IPS-NIHi7 (cell line): ENCODE data around the gene GLT6D1.

Experiments
- DNase-seq: peaks from one replicate; pipeline ENCODE4 v3.0.0; 2012; ENCODE audit warnings: mixed read lengths; ENCODE audit errors: extremely low spot score

Gene GLT6D1

DNA sequence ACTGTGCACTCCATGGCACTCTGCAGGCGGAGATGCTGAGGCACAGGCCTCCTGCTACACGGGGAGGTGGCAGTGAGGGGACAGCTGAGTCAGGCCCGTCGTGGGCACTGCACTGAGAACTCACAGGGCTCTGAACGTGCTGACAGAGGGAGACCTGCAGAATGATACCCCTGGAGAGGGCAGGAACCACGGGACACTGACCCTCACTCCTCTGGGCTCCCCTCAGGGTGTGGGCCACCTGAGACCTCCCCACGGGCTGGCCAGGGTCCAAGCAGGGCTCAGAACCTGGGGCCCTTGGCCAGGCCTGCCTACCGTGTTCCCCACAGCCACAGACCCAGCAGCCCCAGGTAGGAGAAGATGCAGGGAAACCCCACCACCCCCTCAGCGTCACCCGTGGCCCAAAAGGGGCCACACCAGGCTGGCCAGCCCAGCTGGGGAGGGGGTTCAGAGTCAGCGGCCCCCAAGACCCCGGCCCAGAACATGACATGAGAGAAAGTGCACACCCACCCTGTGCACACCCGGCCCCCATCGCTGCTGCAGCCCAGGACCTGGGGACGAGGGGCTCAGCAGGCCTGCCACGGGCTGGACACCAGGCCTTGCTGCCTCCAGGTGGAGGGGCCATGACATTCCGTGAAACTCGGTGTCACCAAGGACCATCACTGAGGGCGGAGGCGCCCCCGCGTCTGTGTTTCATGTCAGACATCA is 30.9 kb downstream of the GLT6D1 start:
- DNase-seq, result no peak

DNA sequence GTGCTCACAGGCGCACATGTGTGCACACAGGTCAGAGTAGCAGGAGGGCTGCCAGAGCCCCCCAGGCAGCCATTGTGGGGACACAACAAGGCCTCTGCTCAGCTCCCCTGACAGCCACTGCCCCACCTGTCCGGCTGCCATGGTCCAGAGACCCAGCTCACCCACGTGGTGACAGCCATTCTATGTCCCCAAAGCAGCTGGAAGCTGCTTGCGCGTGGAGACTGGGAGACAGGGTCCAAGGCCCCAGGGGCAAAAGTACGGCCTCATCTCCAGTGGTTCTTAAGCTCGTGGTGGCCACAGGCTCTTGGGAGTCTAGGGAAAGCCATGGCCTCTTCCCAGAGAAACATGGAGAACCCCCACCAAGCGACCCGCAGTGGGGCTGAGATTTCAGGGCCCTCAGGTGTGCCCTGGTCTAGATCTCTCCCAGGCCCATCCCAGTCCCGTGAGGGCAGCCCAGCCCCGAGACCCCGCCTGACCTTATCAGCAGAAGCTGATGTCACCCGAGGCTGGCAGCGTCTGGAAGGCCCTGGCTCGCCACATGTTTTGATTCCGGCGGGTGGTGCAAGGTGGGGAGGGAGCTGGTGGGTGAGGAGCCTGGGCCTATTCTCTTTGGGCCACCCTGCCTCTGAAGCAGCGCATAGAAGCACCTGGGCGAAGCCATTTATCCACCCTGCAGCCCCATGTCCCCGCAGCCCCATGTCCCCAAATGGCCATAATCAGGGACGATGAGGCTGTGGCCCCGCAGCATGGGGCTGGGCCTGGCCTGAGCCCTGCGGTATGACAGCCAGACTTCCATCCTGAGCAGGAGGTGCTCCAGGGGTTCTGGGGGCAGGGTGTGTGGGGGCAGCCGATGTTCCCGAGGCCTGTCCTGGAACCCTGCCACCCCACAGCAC is 31.7 kb downstream of the GLT6D1 start:
- no peak for DNase-seq

DNA sequence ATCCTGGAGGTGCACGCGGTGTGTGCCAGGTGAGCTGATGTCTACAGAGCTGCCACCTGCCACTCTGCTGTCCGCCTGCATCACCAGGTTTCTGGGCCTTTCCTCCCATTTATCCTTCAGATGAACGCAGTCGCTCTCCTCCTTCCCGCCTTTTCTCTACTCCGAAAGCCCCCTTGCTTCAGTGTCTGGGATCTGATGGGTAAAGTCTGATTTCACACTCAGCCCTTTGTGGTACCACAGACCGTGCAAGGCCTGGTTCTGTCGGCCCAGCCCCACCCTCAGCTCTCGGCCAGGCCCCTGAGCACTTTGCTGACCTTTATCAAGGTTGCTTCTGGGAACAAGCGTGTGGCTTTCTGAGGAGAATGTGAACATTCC is 32.5 kb downstream of the GLT6D1 start:
- no peak for DNase-seq

DNA sequence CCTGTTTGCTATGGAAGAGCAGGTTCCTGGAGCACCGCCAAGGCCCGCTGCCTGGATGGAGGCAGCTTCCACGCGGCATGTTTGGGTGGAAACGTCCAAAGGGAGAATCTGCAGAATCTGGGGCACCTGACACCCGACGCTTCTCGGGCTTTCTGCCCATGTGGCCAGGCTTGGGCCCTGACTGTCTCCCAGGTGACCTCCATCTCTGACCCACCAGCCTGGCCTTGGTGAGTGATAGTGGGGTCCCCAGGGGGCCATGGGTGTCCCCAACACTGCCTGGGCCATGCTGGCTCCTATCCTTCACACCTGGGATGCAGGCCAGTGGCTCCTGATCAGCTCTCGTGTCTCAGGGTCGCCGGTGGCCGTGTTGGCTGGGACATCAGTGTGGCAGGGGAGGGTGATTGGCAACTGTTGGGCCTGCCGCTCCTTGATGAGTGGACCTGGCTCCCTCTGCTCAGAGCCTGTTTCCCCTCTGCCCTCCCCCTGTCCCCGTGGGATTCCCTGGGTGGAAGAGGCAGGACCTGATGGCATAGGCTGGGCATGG is 34.0 kb downstream of the GLT6D1 start:
- DNase-seq, result no peak

DNA sequence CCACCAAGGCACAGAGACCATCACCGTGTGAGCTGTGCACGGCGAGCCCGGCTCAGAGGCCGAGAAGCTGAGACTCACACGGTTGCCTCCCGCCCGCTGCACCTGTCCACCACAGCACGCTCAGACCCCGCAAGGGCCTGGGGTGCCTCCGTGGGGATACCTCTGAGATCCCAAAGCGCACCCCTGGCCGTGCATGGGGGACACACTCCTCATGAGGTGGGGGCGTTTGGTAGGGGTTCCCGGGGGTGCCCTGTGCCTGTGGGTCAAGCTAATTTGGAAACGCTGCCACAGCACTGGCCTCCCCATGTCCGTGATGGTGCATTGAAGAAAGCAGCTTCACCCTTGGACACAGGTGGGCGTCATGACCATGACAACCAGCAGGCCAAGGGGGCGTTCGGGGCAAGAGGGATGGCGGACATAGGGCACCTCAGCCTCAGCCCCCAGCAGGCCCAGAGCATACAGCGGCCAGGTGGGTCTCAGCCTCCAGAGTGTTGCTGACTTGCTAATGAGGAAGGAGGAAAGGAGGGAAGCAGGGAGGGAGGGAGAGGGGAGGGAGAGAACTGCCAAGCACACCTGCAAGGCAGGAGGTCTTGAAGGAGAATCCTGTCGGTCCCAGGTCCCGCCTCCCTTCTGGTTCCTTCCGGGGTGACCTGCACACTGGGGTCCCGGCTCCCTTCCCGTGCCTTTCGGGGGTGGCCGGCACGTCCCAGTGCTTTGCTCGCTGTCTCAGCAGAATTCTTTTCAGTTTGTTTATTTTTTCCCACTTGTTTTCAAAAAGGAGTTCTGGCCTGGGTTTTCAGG is 34.7 kb downstream of the GLT6D1 start:
- DNase-seq, result no peak

DNA sequence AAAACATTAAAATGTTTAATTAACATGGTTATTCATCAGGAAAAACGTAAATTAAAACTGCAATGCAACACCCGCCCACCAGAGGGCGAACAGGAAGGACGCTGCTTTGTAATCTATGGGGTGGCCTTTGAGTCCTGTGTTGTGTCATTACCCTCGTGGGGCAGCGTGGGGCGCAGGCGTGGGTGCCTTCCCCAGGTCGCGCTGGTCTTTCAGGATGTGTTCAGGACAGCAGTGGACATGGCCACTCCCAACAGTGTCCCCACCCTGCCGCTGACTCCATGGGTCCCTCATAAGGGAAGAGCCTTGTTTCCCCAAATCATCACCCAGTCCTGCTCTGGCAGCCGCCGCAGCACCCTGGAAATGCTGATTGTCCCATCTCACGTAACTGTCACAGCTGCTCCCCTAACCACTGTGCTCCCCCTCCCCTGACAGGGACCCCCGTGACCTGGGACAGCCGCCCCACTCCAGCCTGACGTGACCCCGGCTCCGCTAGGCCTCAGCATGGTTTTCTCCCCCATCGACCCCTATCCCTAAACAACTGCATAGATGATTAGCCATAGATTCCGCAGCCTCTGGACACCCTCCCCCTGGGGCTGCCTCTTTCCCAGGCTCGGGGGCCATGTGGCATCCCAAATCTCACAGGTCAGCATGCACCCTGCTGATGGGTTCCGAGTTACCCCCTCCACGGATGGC is 36.4 kb downstream of the GLT6D1 start:
- DNase-seq, result peak; percentile 63

DNA sequence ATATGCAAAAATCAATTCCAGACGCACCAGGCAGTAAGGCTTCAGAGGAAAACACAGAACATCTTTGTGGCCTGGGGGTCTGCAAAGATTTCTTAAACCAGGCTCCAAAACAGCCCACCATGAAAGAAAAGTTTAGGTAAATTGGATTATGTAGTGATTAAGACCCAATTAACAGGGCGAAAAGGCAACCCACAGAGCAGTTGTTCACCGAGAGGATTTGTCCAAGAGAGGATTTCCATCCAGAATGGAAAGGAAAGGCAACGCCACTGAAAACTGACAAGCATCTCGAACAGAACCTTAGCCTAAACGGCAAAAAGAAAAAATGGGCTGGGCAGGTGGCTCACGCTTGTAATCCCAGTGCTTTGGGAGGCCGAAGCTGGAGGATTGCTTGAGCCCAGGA is 37.4 kb downstream of the GLT6D1 start:
- DNase-seq, result no peak

DNA sequence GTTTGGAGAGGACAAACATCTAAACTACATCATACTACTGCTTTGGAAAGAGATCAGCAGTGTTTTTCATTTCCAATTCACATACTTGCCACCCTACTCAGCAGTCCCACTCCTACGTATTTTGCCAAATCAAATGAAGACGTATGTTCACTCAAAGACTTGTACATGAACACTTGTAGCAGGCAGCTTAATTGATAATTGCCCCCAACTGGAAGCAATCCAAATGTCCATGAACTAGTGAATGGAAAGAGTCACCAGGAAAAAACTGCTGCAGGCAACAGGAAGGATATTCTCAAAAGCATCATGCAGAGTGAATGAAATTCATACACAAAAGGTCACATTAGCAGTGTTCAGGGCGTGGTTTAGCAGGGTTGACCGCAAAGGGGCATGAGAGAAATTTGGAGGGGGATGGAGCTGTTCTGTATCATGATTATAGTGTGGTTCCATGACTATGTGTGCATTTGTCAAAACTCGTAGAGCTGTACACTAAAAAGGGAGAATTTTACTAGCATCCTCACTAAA is 39.0 kb downstream of the GLT6D1 start:
- no peak for DNase-seq

DNA sequence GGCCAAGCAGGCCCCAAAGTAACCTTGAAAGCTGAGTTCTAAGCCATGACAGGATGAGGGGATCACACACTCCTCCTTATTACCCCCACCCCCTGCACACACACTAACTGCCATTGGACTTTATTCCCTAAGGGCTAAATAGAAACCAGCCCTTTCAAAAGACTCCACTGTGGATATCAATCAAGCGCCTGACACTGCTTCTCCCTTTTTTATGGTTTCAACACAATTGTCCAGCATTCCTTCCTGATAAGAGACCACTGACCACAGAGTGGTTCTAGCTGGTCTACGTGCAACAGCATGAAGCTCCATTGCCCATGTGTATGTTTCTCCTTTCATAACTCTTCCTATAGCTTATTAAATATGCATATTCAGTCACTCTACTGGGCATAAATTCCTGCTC is 43.1 kb downstream of the GLT6D1 start:
- no peak for DNase-seq

DNA sequence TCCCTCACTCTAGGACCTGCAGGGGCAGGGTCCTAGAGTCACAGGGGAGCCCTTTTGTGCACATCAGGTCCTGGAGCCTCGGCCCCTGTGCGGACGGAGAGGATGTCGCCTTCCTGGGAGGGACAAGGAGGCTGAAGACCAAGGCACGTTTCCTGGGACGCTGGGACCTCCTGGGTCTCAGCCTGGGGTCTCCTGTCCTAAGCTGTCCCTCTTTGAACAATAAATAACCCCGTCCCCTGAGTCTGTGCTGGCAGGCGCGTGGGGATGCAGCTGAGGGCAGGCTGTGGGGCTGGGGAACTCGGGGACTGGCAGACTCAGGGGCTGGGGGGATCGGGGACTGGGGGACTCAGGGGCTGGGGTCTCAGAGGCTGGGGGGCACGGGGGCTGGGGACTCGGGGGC is 46.7 kb downstream of the GLT6D1 start:
- DNase-seq, result no peak

DNA sequence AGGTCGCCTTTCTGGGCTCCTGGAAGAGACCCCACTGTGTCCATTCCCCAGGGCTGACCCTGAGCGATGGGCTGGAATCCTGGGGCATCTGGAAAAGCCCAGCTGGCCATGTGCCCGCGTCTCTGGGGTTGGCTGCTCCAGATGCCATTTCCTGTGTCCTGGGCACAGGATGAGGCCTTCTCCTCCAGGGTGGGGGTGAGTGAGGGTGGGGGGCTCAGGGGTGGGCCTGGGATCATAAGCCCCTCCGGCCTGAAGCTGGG is 47.1 kb downstream of the GLT6D1 start:
- DNase-seq, result no peak

DNA sequence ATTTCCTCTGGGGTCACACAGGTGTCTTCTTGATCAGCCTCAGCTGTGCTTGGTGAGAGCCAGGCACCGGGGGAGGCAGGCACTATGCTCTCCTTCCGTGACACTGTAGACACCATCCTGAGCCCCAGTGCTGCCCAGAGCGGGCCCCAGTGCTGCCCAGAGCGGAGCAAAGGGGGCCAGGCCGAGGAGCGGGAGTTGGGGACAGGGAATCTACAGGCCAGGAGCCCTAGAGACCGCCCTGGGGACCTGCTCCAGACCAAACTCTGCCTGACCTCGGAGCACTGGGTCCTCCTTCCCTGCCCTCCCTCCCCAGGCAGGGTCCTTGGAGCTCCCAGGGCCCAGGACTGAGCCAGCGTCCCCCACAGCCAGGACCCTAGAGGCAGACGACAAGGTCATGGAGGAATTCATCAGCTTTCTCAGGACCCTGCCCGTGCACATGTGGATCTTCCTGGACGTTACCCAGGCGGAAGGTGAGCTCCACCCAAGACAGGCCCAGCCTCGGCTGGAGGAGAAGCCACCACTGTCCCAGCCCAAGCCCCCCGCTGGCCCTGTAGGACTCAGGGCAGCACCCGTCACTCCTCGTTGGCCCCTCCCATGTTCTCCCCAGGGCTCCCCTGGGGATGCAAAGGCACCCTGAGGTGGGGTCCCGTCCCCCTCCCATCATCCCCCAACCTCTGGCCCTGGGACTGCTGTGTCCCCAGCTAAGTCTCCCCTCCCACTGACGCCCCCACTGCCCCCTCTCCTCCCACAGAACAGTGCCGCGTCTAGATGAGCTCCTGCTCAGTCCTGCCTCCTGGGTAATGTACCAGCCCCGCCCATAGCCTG is 47.6 kb downstream of the GLT6D1 start:
- DNase-seq, result no peak

DNA sequence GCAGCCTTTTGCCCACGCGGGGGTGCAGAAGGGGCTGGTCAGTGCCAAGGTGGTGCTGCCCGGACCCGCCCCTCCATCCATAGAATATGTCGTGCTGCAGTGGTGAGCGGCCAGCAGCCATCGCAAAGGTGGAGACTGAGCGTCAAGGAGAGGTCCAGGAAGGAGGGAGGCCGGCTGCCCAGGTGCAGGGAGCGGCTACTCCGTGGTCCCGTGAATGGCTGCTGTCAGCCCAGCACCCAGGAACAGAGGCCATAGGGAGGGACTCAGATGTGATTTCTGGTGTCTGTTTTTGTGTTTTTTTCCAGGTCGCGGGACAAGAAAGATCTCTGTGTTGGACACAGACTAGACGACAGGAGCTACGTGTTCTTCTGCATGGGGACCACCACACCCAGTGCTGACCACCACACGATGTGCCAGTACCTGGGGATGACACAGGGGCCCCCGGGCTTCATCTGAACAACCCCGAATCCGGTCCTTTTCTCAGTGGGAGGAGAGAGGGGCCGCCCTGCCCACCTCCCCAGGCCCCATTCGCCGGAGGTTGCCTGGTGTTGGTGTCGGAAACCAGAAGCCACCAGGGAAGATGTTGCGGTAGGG is 48.8 kb downstream of the GLT6D1 start:
- no peak for DNase-seq

DNA sequence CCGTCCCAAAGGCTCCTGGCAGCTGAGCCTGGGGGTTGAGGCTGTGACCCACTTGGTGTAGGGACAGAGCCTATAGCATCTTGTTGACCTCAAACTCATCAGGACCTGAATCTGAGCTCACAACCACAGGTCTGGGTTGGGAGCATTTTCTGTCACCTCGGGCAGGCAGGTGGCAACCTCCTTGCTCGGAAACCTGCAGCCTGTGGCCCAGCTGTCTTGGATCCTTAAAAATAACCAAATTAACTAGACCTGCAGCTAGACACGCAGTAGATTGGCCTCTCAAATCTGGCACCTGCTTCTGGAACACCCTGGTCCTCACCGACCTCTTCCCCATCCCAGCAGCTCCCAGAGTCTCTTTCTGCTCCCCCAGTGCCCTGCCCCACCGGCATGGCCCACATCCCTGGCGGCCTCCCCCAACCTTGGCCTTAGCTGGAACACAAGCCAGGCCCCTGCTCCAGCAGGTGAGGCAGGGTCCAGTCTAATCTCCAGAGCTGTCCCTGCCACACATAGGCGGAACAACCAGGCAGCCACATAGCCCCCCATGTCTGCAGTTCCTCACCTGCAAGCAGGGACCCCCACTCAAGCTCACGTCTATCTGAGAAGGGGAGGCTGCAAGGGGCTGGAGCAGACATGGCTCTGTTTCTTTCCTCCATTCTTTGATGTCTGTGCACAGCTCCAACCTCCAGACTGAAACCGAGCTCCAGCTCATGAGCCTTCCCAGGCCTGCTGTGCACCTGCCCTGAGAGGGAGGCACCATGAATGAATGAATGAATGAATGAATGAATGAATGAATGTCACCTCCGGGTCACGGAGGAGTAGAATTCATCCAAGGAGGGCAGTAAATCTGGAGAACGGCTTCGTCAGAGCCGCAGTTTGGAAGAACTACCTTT is 49.5 kb downstream of the GLT6D1 start:
- DNase-seq, result no peak

DNA sequence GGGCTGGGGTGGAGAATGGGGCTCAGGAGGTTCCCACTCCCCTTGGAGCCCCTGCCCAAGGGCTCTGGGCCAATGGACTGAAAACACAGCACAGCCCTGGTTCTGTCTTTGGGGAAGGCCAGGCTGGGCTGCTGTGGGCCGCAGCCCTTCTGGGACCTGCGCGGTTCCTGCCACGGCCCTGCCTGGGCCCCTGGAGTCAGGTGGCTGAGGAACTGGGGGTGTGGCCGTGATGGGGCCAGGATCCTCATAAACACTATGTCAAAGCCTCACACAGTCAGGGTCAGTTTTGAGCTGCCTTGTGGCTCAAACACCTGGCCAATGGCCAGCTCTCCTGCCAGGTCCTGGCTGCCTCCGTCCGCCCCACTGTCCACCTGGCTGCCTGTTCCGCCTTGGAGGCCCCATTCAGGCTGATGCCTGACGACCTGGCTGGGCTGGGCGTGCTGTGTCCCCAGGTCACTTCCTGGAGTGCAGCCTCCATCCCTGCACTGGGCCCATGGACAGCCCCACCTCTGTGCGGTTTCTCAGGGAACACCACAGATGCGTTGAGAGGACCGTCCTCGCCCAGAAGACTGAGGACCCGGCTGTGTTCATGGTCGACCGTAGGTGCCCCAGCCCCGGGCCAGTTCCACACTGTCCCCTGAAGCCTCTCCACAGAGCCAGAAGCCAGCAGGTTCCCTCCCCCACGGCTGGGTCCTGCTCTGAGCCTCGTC is 50.3 kb downstream of the GLT6D1 start:
- DNase-seq, result no peak

DNA sequence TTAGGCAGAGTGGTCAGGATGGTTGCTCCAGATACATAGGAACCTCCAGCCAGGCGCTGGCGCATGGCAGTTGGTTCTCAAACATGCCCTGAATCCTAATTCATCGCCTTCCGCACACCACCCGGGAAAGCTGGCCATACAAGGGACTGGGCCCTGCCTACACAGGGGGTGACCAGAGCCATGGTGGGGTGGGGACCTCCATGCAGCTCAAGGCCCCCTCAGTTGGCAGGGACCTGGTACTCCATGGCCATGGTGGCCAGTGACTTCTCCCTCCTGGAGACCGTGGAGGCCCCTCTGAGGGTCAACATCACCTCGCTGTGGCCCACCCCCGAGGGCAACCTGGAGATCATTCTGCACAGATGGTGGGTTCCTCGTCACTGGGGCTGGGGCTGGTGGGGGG is 51.0 kb downstream of the GLT6D1 start:
- no peak for DNase-seq

DNA sequence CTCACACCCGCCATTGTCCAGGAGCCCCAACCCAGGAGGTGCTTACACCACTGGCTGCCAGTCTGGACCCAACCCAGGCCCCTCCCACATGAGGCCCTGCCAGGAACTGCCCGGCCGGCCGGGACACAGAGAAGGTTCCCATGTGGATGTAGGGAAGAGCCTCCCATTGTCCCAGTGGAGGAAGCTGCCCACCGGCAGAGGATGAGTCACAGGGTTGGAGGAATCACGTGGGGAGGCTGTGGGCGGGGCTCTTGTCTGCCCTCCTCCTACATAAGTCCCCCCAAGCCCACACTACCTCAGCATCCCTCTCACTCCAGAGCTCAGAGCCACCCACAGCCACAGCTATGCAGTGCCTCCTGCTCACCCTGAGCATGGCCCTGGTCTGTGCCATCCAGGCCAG is 51.7 kb downstream of the GLT6D1 start:
- DNase-seq, result no peak

DNA sequence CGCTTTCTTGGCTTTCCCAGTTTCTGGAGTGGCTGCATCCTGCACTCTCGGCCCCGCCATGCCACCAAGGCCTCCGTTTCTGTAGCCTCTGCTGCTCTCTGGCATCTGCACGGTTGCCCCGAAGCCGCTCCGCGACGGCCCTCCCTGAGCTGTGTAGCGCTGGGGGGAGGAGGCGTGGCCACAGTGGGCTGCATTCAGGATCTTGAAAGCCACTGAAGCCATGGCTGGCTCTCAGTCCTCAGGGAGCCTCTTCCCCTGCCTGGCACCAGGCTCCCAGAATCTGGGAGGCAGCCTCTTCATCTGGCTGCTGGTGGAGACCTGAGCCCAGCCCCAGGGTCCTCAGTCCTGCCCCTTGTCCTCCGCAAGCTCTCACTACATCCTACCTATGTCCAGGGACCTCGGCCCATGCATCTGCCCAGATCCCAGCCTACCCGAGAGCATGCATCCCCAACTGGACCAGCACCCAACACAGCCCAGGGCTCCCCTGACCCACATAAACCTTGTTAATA is 52.7 kb downstream of the GLT6D1 start:
- no peak for DNase-seq
